Middle frontal gyrus (tissue), 1 donor: ENCODE data around the gene TRIM41.
"Not testable (repeated sequence)": the region's sequence is repeated elsewhere in the genome, so short reads cannot be mapped to it uniquely, and the experiment has no call there.

ENCODE experiments used
- DNase-seq: peaks from one replicate; pipeline ENCODE4 v3.0.0-alpha.2; 2015; ENCODE audit warnings: low spot score; ENCODE audit errors: extremely low spot score

The TRIM41 gene

GRCh38 chr5:181210148-181210547 is 12.9 kb upstream of the TRIM41 start:
- DNase-seq = not testable (repeated sequence)

- DNase-seq = not testable (repeated sequence)
Measured at GRCh38 chr5:181210698-181211097, 12.4 kb upstream of the TRIM41 start.

DNA sequence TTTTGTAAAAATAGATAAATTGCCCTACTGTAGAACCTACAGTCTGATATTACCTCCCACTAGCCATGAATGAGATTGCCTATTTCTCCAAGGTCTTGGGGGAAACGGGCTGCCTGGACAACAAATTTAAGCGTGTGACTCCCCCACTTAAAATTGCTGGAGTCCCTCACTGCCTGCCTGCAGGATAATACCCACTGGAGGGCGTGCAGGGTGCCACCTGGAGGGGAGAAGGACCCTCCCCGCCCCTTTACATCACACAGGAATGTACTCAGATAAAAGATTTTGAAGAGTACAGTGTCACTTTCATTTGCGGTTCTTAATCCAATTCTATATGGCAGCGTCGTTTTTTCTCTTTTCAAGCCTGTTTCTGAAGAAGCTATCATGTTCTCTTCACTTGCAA is 11.9 kb upstream of the TRIM41 start:
- no peak for DNase-seq

- DNase-seq = no peak
Measured at GRCh38 chr5:181212080-181212479, 11.0 kb upstream of the TRIM41 start.

- no peak for DNase-seq
Measured at GRCh38 chr5:181212934-181213333, 10.1 kb upstream of the TRIM41 start.

DNA sequence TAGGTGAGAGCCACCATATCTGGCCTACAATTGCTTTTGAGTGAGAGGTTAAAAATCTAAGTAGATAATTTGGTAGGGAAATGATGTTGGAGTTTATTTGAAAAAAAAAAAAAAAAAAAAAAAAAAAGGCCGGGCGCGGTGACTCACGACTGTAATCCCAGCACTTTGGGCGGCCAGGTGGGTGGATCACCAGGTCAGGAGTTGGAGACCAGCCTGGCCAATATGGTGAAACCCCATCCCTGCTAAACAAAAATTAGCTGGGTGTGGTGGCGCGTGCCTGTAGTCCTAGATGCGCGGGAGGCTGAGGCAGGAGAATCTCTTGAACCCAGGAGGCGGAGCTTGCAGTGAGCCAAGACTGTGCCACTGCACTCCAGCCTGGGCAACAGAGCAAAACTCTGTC is 8.8 kb upstream of the TRIM41 start:
- not testable (repeated sequence) for DNase-seq

DNA sequence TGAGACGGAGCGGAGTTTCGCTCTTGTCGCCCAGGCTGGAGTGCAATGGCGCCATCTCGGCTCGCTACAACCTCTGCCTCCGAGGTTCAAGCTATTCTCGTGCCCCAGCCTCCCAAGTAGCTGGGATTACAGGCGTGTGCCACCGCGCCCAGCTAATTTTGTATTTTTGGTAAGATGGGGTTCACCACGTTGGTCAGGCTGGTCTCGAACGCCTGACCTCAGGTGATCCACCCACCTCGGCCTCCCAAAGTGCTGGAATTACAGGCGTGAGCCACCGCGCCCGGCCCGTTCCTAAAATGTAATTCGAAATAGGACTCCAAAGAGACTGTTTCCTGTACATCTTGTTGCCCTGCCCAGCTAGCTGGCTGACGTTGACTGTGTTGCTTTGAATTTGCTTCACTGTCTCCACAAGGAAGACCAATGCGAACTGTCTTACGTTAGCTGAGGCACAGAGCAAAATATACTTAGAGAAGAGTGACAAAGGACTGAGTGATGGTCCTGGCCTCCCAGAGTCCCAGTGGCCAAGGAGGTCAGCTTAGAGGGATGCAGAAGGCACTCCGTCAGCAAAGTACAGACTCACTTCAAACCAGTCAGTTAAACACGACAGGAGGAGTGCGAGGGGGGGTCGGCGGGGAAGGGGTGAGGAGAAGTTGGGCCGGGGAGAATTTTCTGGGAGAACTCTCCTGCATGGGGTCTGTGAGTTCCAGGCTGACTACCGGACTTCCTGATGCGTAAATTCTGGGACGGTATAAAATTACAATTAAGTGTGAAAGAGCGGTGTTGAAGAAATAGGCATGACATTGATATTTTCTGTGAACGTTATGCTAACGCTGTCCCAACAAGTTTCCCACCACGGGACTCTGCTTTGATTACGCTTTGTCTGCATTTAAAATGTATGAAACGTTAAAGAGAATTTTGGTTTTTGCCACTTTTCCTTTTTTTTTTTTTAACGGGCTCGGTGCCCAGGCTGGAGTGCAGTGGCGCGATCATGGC is 6.8 kb upstream of the TRIM41 start:
- DNase-seq = no peak

DNA sequence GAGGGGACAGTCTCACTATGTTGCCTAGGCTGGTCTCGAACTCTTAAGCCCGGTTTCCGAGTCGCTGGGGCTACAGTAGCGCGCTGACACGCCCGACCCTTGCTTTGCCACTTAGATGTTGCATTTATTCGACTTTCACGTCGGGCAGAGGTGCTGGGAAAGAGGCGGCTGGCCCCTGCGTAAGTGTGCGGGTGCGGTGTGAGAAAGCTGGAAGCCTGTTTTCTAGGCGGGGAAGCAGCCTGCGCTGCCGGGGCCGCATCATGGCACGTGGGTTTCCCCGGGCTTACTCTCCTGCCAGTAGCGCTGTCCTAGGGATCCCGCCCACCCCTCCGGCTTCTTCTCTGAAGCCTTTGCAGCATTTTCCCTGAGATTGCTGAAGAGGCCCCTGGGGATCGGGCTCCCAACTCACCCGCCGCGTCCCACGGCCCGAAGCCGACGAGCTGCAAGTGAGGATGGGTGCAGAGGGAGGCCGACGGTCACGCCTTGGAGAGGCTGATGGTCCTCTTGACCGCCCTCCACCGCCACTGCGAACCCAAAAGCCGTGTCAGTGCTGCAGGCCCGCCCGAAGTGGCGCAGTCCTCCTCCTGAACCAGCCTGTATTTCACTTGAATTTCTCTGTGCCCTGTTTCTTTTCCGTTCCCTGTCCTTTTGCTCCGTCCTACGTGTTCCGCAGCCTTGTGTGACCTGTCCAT is 5.8 kb upstream of the TRIM41 start:
- no peak for DNase-seq

DNA sequence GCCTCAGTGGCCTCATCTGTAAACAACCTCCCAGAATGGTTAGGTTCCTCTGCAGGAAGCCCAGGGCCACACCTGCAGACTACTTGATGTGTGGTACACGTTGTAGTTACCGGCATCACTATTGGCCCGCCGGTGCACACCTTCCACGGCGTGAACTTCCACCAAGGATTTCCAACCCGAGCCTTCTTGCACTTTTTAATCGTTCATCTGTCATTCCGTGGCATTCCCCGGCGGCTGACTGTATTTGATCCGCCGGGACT is 5.3 kb upstream of the TRIM41 start:
- DNase-seq = no peak

DNA sequence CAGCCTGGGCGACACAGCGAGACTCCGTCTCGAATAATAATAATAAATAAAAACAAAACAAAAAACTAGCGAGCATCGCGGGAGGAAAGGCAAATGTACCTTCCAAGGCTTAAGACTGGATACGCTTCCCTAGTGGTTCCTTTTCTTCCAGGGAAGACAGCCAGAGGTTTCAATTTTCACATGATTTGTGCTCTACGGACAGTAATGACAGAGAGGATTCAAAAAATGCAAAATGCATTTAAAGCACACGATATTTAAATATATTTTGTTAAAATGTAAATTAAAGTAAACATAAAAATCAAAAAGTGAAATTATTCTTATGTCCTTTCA is 4.3 kb upstream of the TRIM41 start:
- no peak for DNase-seq

DNA sequence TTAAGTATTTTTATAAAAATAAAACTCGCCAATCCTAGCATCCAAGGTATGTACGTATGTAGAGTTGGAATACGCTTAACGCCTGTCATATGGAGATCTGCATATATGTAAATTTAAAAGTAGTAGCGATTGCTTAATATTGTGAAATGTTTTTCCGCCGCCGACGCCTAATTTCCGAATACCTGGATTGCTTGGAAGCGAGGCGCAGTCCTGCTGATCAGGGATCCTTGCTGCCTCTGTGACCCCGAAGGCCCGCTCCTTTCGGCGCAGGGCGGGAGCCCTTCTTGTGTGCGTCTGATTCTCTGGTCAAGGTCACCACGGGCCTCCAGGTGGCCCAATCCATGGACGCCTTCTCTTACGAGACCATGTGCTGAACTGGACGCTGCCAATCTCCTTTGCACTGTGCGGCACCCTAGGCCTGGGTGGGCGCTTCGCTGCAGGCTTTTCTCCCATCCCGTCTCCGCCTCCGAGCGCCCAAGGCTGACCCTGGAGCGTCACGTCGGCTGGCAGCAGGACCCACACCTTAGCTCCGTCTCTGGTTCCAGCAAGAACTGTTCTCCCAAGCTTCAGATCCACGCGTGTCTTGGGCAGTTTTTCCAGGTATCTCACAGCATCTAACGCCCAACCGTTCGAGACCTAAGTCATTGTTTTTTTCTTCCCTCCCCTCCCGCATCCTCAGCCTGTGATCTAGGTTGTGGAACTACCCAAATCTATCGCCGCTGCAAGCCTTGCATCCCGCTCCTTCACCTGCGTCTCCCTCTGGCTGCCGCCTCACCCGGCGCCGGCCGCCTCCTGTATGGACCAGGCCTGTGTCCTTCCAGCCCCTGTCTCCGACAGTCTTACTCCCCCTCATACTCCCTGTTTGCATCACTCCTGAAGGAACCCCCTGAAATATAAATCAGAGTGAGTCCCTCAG is 3.6 kb upstream of the TRIM41 start:
- DNase-seq = no peak

- DNase-seq = no peak
Measured at GRCh38 chr5:181220178-181220515, 2.9 kb upstream of the TRIM41 start.

- DNase-seq = no peak
Measured at GRCh38 chr5:181221105-181221791, 1.8 kb upstream of the TRIM41 start.

DNA sequence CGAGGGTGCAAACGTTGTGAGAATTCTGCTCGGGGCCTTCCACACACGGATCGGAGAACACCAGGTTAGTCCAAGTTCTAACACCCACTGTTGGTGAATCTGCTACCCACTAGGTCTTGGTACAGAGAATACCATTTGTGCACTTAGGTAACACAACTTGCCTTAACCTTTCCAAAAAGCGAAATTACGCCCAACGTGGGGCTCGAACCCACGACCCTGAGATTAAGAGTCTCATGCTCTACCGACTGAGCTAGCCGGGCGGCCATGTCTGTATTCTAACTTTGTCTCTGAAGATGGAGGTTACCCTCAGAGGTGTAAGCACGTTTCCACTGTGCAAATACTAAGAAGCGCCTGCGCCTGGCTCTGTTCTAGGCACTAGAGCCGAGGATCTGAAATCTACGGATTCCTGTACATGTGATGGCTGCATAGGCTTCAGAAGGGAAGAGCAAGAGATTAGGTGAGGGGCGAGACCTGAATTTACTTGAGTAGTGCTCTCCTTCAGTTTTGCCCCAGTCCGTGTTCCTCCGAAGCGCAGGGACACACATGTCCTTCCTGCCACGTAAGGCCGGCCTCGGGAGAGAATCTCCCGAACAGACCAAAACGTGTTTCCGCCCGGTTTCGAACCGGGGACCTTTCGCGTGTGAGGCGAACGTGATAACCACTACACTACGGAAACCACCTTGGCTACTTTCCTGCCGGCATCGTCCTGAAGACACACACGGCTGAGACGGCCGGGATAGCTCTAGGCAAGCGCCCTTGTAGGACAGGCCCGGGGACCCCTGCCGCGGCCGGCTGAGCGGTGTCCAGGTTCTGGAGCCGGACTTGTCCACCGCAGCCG is 1.1 kb upstream of the TRIM41 start:
- peak; percentile 89 for DNase-seq

DNA sequence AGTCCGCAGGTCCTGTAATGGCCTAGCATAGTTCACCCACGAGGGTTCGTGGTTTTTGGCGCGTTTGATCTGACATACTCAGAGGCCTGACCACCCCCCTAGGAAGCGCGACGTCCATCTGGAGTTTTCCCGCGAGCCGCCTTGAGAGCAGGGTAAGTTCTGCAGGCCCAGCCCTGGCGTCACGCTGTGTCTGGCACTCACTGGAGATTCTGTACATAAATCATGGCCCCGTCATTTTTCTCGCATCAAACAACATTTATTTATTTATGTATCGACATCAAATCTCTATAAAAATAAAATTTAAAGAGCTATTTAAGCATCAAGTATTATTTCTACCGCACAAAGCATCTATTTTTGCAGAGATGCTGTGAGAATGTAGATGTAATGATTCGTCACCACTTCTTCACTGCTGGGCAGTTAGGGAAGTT is 437 bp upstream of the TRIM41 start:
- DNase-seq = no peak

- DNase-seq = no peak
Measured at GRCh38 chr5:181223729-181224389, 778 bp downstream of the TRIM41 start.

- DNase-seq = no peak
Measured at GRCh38 chr5:181224390-181225229, 1.5 kb downstream of the TRIM41 start.

DNA sequence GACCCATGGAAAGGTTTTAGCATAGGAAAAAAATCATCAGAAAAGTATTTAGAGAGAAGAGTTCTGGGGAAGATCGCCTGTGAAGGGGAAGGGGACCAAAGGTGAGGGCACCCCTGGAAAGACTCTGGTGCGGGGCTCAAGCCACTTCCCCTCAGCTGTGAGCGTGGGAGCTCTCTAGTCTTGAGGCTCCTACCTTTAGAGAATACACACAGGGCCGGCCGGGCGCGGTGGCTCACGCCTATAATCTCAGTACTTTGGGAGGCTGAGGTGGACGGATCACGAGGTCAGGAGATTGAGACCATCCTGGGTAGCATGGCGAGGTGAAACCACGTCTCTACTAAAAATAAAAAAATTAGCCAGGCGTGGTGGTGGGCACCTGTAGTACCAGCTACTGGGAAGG is 6.9 kb downstream of the TRIM41 start:
- DNase-seq = no peak

- DNase-seq = no peak
Measured at GRCh38 chr5:181230551-181230950, 7.5 kb downstream of the TRIM41 start.
